ENCODE data around the gene SMARCAL1.

The SMARCAL1 gene

GRCh38 chr2:216428618-216429350, 16.5 kb downstream of the SMARCAL1 start:
- no peak for DNase-seq (ENCODE audit: low read depth)

- no peak for DNase-seq (ENCODE audit: low read depth)
These were observed 17.1 kb downstream of the SMARCAL1 start for GRCh38 chr2:216429428-216429827.

- no peak for DNase-seq (ENCODE audit: low read depth)
These were observed 18.7 kb downstream of the SMARCAL1 start for GRCh38 chr2:216430811-216431530.

GRCh38 chr2:216431531-216431856, 19.2 kb downstream of the SMARCAL1 start:
- DNase-seq (ENCODE audit: low read depth) = no peak

- DNase-seq (ENCODE audit: low read depth) = no peak
These were observed 24.1 kb downstream of the SMARCAL1 start for GRCh38 chr2:216436383-216436782.

GRCh38 chr2:216441308-216442010, 29.2 kb downstream of the SMARCAL1 start:
- DNase-seq (ENCODE audit: low read depth) = no peak

- no peak for DNase-seq (ENCODE audit: low read depth)
These were observed 33.2 kb downstream of the SMARCAL1 start for GRCh38 chr2:216445501-216445900.

GRCh38 chr2:216446343-216446742, 34.1 kb downstream of the SMARCAL1 start:
- no peak for DNase-seq (ENCODE audit: low read depth)

GRCh38 chr2:216447293-216447692, 35.0 kb downstream of the SMARCAL1 start:
- DNase-seq (ENCODE audit: low read depth) = no peak

GRCh38 chr2:216448829-216449228, 36.5 kb downstream of the SMARCAL1 start:
- DNase-seq (ENCODE audit: low read depth) = no peak

- no peak for DNase-seq (ENCODE audit: low read depth)
These were observed 38.1 kb downstream of the SMARCAL1 start for GRCh38 chr2:216450346-216450745.

GRCh38 chr2:216450784-216451183, 38.5 kb downstream of the SMARCAL1 start:
- no peak for DNase-seq (ENCODE audit: low read depth)

- DNase-seq (ENCODE audit: low read depth) = no peak
These were observed 41.8 kb downstream of the SMARCAL1 start for GRCh38 chr2:216453955-216454614.

GRCh38 chr2:216463148-216463547, 50.9 kb downstream of the SMARCAL1 start:
- no peak for DNase-seq (ENCODE audit: low read depth)

GRCh38 chr2:216464104-216464720, 51.9 kb downstream of the SMARCAL1 start:
- DNase-seq (ENCODE audit: low read depth) = no peak

GRCh38 chr2:216465579-216466195, 53.4 kb downstream of the SMARCAL1 start:
- no peak for DNase-seq (ENCODE audit: low read depth)

- DNase-seq (ENCODE audit: low read depth) = no peak
These were observed 55.6 kb downstream of the SMARCAL1 start for GRCh38 chr2:216467845-216468244.

- DNase-seq (ENCODE audit: low read depth) = no peak
These were observed 57.4 kb downstream of the SMARCAL1 start for GRCh38 chr2:216469661-216470060.

- no peak for DNase-seq (ENCODE audit: low read depth)
These were observed 60.9 kb downstream of the SMARCAL1 start for GRCh38 chr2:216473187-216473586.

GRCh38 chr2:216474925-216475670, 62.8 kb downstream of the SMARCAL1 start:
- DNase-seq (ENCODE audit: low read depth) = no peak

- DNase-seq (ENCODE audit: low read depth) = no peak
These were observed 63.5 kb downstream of the SMARCAL1 start for GRCh38 chr2:216475767-216476166.

Data from activated gamma-delta T cell treated with anti-CD3 and anti-CD28 coated beads, Interleukin-2, amount 50 U/mL, for 16 hours (primary cell).